ENCODE results near the gene PPP1CA. TPM values are rescaled to one million over a fixed set of nuclear protein-coding genes. Genes with fewer than 3 reads are reported as not detected.

PPP1CA gene
- total RNA-seq, 3 donors from 2014 or later, result 130 to 239 (median 209) TPM

DNA sequence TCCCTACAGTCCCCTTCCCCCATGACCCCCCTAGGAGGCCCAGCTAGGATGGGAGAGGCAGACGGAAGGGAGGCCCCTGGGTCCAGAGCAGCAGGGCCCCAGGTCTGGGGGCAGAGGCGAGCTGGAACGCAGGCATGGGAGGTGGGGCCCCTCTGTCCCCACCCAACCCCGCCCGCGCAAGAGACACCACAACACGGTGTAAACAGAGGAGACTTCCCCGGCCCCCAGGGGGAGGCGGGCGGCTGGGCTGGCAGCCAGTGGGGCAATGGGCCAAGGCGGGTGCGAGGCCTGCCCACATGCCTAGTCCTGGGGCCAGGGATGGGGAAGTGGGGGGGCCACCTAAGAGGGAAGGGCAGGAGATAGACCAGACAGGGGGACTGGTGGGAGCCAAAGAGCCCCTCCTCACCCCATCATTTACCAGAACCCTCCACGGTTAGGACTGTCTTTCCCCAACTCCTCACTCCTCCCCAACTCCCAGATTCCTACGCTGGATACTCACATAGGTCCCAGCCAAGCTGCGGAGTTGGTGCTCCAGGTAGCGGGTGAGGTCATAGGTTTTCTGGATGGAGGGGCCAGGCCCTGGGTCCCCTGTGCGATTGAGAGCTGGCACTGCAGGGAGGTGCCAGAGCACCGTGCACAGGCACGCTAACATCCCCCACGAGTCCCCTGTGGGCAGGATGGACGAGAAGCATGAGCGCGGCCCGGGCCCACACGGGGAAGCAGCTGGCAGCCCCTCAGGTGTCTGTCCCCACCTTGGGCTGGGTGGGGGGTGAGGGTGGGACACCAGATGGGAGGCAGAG is 34.5 kb downstream of the PPP1CA start:
- intact Hi-C loops (cut with DNase I, micrococcal nuclease), result no loop called here
- Histone ChIP-seq H3K36me3 (ENCODE audit: low read depth) (no peaks in the 10 kb centered on the region), H3K4me1 (ENCODE audit: low read depth) (peaks cover 20% of the 10 kb centered on the region), H3K9me3 (no peaks in the 10 kb centered on the region), H3K4me3 (no peak overlapping the region)
- TF ChIP-seq, protein P1, sequence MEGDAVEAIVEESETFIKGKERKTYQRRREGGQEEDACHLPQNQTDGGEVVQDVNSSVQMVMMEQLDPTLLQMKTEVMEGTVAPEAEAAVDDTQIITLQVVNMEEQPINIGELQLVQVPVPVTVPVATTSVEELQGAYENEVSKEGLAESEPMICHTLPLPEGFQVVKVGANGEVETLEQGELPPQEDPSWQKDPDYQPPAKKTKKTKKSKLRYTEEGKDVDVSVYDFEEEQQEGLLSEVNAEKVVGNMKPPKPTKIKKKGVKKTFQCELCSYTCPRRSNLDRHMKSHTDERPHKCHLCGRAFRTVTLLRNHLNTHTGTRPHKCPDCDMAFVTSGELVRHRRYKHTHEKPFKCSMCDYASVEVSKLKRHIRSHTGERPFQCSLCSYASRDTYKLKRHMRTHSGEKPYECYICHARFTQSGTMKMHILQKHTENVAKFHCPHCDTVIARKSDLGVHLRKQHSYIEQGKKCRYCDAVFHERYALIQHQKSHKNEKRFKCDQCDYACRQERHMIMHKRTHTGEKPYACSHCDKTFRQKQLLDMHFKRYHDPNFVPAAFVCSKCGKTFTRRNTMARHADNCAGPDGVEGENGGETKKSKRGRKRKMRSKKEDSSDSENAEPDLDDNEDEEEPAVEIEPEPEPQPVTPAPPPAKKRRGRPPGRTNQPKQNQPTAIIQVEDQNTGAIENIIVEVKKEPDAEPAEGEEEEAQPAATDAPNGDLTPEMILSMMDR (IDR thresholded peaks at IDR 0.05), result no peak
- peak; percentile 18 for ATAC-seq
- peak in 1 of 3 donors; percentile 58 for DNase-seq

DNA sequence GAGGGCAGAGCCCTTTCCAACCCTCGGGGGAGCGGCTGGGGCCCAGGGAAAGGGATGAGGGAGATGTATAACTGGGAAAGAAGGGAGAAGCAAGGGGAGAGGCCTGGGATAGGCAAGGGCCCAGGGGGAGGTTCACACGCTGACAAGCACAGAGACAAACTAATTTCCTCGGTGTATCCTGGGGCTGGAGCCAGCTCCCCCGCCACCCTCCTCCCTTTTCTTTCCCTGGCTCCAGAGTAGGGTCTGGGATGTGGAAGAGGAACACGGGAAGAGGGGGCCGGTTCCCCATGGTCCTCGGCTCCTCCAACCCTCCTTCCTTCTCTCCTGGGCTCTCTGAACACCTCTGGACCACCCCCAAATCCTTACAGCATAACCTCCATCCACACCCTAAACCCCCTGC is 35.1 kb downstream of the PPP1CA start:
- Histone ChIP-seq H3K9me3 (no peaks in the 10 kb centered on the region), H3K36me3 (ENCODE audit: low read depth) (no peaks in the 10 kb centered on the region), H3K4me3 (no peak overlapping the region), H3K4me1 (ENCODE audit: low read depth) (peaks cover 14% of the 10 kb centered on the region)
- TF ChIP-seq, protein P1 (IDR thresholded peaks at IDR 0.05), result no peak
- ATAC-seq, result no peak
- intact Hi-C loops (cut with DNase I, micrococcal nuclease), result no loop called here
- no peak for DNase-seq

DNA sequence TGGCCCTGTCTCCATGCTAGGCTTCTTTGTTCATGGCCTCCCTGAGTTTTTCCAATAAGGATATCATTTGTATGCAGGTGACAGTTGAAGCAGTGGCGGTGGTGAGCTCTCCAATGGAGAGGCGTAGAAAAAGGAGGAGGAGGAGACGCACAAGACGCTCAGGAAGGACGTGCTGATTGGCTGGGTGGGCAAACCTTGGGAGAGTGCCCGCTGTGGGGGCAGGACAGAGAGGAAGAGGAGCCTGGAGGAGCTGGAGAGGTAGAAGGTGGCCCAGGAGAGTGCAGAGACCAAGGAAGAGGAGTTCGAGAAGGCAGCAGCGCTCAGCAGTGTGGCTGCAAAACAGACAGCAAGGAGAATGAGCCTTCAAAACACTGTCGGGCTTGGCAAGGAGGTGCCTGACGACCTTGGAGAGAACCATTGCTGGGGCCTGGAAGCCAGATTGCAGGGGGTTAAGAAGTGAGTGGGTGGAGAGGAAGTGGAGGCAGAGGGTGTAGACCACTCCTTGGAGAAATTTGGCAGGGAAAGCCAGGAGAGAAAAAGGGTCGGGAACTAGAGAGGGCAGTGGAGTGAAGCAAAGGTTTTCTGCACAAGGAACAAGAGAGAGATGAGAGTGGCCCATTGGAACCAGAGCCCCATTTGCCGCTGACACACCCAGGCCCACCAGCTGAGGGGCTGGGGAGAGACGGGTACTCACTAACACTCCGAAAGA is 35.8 kb downstream of the PPP1CA start:
- intact Hi-C loops (cut with DNase I, micrococcal nuclease), result no loop called here
- no peak overlapping the region for H3K4me3 ChIP-seq
- TF ChIP-seq, protein P1 (IDR thresholded peaks at IDR 0.05), result no peak
- no peak for ATAC-seq
- H3K36me3 ChIP-seq (ENCODE audit: low read depth), result no peaks in the 10 kb centered on the region
- peaks cover 10% of the 10 kb centered on the region for H3K4me1 ChIP-seq (ENCODE audit: low read depth)
- no peak for DNase-seq
- no peaks in the 10 kb centered on the region for H3K9me3 ChIP-seq

DNA sequence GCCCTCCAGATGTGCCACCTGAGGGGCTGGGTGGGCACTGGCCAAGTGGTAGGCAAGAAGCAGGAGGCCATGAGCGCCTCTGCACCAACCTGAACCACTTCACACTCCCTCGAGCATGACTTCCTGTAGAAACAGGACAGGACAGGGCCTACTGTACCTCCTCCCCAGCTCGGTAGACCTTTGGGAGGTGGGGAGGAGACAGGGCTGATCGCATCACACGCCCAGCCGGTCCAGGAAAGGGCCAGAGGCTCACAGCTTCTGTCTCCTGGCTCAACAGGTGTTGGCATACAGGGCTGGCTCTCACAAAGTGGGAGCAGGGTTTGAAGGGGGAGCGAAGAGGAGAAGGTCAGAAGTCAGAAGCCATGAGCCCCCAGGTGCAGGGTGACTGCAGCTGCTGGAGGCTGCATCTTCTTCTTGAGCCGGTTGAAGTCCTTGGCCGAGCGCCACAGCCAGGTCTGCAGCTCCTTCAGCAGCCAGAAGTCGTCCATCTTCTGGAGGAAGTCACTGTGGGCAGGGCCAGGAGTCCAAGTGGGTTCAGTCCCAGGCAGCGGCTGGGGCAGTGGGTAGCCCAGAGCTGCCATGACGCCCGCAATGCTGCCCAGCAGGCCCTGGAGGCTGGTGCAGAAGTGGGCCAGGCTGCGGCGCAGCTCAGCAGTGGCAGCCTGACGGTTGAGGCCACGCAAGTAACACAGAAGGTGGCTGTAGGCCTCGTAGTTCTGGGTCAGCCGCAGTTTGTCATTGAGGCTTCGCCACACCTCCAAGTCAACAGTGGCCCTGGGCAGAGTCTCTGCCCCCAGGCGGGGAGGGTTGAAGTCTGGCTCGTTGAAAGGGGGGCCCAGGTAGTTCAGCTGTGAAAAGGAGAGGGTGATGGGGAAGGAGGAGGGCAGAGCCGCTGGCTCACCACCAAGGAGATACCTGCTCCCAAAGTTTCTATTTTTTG is 36.6 kb downstream of the PPP1CA start:
- H3K4me1 ChIP-seq (ENCODE audit: low read depth), result peaks cover 9% of the 10 kb centered on the region
- DNase-seq (no peak), ATAC-seq (peak; percentile 36)
- H3K4me3 ChIP-seq, result no peak overlapping the region
- H3K9me3 ChIP-seq, result no peaks in the 10 kb centered on the region
- H3K36me3 ChIP-seq (ENCODE audit: low read depth), result no peaks in the 10 kb centered on the region
- intact Hi-C loops (cut with DNase I, micrococcal nuclease), result no loop called here
- TF ChIP-seq, protein P1 (IDR thresholded peaks at IDR 0.05), result no peak

DNA sequence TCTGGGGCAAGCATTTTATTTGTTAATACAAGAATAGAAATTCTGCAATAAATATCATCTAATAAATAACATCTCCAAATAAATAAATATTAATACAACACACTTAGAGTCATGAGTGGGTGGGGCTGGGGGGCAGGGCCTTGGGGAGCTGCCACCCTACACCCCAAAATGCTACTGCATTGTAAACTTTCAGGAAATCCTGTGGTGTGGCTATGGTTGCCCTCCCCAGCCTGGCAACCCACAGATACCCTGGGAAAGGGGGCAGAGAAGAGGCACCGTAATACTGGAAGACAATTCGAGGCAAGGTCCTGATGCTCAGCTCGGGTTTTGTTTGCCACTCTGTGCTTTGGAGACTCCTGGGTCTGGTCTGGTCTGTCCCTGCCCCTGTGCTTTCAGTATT is 37.5 kb downstream of the PPP1CA start:
- H3K9me3 ChIP-seq, result no peaks in the 10 kb centered on the region
- no peaks in the 10 kb centered on the region for H3K36me3 ChIP-seq (ENCODE audit: low read depth)
- TF ChIP-seq, protein P1 (IDR thresholded peaks at IDR 0.05), result no peak
- H3K4me1 ChIP-seq (ENCODE audit: low read depth), result peaks cover 9% of the 10 kb centered on the region
- intact Hi-C loops (cut with DNase I, micrococcal nuclease), result no loop called here
- ATAC-seq, result no peak
- DNase-seq, result no peak
- no peak overlapping the region for H3K4me3 ChIP-seq
